Right kidney (tissue), 1 donor: Measurements from ENCODE around the gene RNU1-2.
"Not testable (repeated sequence)": the region's sequence is repeated elsewhere in the genome, so short reads cannot be mapped to it uniquely, and the experiment has no call there.

Source experiments
- DNase-seq: peaks from one replicate; pipeline ENCODE4 v3.0.0-alpha.2; 2016

RNU1-2 gene

DNA sequence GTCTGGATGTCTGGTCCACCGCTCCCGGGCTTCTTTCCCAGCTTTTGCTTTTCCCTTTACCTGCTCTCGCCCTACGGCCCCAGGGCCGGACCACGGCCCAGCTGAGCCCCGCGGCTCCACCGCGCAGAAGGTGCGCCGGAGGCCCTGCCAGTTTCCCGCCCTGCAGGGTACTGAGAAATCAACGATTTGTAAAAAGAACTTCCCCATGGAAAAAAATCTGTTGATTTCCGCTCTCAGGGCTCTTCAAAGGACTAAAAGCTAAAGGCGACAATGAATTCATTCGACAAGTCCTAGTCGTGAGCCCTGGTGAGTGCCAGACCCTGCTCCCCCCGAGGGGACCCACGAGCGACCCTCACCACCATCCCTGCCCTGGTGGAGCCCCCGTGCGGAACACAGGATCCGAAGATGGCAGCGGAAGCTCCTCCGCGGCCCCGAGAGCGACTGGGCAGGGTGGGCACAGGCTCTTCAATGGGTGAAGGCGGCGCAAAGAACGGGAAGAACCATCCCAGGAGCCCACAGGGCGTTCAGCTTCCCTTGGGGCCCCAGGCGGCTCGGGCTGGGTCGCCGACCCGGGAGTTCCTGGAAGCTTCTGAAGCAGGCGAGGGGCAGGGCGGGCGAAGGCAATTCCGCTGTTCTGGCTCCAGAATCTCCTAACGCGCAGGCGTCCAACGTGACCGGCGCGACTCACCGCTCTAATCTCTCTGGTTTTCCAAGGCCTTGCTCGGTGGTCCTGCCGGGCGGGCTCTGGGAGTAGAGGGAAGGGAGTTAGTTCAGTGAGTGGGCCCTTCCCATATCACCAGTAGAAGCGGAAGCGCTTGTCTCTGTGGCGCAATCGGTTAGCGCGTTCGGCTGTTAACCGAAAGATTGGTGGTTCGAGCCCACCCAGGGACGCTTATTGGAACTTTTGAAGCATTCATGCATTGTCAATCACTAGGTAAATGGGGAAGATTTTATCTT is 6.6 kb upstream of the RNU1-2 start:
- DNase-seq = peak; percentile 92

DNA sequence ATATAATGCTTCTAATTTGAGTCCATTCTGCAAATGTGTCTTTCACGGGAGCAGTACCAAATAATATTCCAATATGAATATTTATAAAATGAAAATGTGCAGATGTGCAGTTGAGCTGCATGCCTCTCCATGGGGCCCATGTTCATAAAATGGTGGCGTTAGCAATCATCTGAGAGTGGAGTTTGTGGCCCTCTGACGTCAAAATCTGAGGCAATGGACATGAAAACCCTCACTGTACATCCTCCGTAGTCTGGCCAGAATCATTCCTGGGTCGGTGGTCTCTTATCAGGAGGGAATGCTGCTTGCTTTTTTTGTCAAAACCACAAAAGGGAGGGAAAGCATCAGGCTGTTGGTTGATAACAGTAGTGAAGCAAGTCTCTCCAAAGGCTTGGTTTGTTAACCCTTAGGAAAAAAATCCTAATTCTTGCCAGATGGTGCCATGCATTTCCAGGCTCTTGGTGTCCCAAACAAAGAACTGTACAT is 5.2 kb upstream of the RNU1-2 start:
- DNase-seq = not testable (repeated sequence)

DNA sequence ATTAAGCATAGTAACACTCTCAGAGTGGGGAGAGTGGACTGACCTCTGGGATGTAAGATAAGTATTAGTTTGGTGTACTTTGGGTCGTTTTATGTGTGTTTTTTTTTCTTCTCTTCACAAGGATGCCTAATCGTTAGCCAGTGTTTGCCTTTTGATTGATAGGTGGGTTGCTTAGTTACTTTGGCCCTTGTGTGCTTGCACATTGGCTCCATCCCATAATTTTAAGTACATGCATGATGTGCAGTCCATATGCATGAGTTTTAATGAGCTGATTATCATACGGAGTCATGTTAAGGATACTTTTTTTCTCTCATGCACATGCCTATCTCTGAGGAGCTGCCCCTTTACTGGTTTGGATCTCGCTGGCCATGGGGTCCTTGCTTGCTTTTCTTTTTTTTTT is 4.7 kb upstream of the RNU1-2 start:
- not testable (repeated sequence) for DNase-seq

DNA sequence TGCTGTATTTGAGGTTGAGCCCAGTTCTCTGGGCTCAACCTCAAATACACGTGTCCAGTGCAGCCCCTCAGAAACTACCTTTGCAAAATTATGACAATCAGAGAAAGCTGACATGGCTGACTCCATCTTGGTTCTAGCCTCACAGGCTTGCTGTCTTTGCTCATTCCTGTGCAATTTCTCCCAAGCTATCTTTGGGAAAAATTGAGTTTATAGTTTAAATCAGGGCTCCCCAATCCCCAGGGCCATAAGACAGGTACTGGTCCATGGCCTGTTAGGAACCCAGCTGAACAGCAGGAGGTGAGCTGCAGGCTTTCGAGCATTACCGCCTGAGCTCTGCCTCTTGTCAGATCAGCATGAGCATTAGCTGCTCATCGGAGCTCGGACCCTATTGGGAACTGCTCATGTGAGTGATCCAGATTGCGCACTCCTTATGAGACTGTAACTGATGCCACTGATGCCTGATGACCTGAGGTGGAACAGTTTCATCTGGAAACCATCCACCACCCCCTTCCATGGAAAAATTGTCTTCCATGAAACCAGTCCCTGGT is 2.7 kb upstream of the RNU1-2 start:
- not testable (repeated sequence) for DNase-seq

DNA sequence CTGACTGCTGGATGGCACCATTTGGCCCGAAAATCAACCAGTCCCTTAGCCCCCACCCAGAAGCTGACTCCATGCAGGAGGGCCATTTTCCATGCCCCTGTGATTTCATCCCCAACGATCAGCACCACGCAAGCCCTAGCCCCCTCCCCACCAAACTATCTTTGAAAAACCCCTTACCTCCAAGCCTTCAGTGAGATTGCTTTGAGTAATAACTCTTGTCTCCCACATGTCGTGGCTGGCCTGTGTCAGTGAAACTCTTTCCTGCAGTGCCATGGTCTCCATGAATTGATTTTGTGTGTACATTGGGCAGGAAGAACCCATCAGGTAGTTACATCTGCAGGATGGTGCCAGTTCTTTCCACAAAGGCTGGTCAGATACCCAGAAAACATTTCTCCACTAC is 2.0 kb upstream of the RNU1-2 start:
- not testable (repeated sequence) for DNase-seq

DNA sequence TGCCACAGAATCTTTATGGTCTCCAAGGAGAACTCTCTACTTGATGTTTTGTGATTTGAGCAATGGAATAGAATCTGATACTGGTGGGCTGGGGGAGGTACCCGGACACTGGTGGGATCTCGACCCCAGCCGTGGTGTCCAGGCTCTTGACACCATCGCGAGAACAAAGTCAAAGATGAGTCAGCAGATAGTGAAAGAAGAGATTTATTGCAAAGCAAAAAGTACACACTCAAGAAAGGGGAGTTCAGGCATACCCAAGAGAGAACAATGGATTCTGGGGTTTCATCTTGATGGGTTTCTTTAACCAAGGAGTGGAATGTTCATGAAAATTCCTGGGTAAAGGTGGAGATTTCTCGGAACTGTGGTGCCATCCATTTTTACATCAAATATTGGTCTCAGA is 1.4 kb upstream of the RNU1-2 start:
- not testable (repeated sequence) for DNase-seq

DNA sequence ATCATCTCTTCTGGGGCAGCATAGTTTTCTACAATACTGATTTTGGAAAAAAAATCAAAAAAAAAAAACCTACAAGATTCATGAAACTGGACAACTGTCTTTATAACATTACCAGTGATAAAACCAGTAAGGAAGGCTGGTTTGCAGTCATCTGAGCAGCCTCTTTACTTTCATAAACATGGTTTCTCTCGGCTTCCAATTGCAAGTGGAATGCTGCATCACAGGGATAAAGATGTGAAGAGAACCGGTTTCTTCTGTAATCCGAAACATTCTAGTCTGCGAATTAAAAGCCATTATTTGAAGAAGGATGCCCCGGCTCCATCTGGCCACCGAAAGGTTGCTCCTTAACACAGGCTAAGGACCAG is 565 bp upstream of the RNU1-2 start:
- DNase-seq = not testable (repeated sequence)

DNA sequence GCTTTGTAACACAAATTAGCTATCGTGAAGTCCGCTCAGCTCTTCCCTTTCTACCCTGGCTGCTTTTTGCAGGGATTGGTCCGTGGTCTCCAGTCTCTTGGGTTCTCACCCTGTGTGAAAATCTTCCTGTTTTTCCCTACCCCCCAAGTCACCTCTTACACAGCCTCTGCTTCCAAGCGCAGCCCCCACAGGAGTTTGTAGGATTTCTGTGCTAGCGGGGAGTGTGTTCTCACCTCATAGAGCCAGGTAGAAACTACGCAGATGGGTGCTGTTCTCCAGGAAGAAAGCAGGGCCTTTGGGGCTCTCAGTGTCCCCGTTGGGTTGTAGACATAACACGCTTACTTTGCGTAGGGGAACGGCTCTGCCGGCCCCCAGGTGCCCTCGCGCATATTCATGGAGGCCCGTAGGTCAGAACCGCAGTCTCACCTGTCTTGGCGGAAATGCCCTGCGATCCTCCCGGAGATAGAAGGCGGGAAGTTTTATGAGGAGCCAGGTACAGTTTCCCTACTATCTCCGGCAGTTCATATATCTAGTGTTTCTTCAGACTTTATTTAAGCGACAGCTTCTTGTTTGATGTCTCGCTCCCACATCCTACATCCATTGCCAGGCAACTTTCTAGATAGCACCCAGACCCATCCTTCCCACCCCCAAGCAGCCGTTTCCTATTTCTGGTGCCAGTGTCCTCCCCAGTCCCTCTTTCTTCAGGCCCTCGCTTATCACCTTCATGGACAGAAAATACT is 706 bp downstream of the RNU1-2 start:
- DNase-seq = peak; percentile 80

DNA sequence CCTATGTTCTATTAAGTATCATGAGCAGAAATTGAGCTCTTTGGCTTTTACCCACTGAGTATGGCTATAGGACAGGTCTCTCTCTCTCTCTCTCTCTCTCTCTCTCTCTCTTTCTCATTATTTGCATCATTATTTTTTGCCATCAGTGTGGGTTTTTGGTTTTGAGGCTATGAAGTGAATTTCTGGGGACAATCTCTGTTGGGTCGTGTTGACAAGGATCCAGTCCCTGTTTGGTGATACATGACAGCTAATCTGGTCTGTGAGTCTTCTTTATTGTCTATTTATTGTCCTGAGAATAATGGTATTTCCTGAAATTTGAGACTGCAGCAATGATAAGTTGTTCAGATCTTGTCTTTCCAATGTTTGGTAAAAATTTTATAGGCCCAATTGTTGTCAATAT is 1.9 kb downstream of the RNU1-2 start:
- DNase-seq = not testable (repeated sequence)

DNA sequence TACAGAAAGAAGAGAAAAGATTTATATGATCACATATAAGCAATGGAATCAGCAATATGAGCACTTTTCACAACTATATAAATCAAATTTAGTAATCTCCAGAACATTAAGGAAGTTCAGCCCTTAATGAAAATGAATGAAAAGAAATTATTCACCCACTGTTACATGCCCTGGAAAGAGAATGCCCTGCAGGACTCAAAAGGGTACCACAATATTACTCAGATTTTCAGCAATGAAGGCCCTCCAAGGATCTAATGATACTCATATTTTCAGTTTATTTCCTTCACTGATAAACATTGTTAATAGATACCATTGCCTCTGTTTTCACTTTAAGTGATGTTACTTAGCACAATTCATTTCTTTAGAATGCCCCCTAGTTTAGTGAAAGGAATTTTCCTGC is 2.5 kb downstream of the RNU1-2 start:
- DNase-seq = not testable (repeated sequence)

DNA sequence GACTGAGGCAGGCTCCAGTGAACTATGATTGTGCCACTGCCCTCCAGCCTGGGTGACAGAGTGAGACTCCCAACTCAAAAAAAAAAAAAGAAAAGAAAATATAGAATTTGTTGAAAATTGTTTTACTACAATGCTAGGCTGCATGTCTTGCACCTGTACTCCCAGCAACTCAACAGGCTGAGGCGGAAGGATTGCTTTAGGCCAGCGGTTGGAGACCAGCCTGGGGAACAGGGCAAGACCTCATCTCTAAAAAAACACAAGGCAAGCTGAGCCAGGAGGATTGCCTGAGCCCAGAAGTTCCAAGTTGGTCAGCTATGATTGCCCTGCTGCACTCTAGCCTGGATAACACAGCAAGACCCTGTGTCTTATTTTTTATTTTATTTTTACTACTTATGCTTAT is 3.2 kb downstream of the RNU1-2 start:
- DNase-seq = not testable (repeated sequence)

DNA sequence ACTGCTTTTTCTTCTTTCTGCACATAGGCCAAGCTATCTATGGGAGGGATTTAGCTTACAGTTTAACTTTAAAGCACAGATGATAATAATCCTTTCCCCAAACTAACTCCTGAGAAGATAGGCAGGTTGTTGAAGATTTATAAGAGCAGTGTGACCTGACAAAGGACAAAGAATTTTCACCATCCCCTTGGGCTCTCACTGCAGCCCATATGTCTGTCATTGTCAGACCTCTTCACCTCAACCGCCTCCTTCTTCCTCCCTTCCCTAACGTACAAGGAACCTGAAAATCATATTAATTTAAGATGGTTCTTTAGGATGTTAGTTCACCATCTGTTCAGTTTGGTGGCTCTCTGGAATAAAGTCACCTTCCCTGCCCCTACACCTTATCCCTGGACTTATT is 5.0 kb downstream of the RNU1-2 start:
- DNase-seq = no peak

DNA sequence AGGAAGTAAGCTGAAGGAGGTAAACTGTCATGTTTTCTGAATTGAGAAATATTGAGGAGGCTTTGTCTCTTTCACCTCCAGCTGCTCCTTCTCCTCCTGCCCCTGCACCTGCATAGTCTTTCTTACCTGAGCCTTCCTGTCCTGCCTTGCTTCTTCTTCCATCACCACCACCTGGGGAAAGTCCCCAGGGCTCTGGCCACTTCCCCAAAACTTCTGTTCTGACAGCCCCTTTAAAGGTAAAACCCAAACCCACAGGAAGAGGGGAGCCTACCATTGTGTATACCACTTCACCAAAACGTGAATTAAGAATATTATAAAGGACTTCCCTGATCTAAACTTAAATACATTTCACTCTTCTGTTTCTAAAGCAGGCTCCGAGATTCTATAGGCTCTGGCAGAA is 5.6 kb downstream of the RNU1-2 start:
- DNase-seq = not testable (repeated sequence)

DNA sequence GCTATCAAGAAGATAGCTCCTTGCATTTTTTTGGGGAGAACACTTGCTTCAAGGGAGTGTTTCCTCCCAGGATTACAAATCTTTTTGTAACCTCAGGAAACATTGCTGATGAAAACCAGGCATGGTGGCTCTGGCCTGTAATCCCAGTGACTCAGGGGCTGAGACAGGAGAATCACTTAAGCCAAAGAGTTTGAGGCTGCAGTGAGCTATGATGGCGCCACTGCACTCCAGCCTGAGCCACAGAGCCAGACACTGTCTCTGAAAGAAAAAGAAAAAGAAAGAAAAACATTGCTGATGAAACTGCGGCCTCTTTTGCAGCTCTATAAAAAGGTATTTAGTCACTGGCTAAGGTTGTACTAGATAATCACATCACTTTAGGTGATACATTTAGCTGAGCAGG is 7.3 kb downstream of the RNU1-2 start:
- no peak for DNase-seq

DNA sequence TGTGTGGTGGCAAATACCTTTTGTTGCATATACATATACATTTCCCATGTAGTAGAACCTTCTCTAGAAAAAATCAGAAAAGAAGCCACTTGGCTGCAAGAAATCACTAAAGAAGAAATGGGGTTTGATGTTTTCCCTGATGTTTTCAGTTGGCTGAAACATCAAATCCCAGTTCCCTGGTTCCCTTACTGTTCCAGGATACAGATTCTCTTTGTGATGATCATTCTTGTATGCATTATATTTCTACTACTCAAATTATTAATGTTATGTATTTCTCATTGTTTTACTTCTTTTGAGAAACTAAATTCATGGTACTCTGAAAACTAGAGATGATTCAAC is 7.6 kb downstream of the RNU1-2 start:
- DNase-seq = no peak

DNA sequence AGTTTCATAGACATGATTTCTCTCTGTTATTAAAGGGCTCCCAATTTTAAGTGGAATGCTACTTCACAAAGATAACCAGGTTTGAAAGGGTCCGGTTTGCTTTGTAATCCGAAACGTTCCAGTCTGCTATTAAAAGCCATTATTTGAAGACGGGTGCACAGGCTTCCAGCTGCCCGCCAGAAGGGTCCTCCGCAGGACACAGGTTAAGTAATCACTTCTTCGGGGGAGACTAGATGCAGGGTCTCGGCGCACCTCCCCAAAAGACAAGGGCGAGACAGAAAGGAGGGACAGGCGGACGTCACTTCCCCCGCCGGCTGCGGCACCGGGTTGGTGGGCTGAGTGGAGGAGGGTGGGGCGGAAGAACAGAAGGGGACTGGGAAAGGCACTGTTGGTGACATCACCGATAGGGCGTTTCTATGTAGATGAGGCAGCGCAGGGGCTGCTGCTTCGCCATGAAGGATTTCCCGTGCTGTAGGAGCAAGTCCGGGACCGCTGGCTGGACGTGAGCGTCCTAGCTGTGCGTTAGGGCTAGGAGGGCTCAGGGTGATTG is 8.9 kb downstream of the RNU1-2 start:
- DNase-seq = peak; percentile 98

DNA sequence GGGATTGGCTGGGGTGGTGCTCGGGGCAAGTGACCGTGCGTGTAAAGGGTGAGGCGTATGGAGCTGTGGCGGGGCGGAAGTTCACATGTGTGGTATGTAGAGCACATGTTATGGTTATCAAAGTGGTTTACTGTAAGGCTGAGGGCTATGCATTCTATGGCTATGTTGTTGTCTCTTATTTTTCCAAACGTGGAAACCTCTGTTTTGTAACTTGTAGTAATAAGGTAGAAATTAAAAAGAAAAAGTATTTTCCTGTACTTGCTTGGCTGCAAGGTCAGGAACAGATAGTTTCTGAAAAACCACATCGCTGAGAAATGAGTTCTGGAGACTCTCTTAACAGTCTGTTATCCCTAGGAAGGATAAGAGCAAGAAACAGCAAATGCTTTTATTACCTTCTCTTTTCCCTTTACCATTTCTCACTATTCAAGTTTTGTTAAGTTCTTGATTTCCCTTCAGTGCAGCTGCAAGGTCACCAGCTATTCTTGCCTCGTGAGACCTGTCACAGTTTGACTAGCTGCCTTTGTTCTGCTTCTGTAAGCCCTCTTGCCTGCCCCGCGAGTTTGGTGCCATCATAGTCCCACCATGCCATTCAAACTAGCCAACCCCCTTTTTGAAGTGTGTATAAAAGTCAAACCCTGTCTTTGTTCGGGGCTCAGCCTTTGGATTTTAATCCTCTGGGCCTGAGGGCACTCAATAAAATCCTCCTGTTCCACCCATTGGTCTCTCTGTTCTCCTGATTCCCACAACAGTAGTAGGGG is 9.5 kb downstream of the RNU1-2 start:
- peak; percentile 60 for DNase-seq

DNA sequence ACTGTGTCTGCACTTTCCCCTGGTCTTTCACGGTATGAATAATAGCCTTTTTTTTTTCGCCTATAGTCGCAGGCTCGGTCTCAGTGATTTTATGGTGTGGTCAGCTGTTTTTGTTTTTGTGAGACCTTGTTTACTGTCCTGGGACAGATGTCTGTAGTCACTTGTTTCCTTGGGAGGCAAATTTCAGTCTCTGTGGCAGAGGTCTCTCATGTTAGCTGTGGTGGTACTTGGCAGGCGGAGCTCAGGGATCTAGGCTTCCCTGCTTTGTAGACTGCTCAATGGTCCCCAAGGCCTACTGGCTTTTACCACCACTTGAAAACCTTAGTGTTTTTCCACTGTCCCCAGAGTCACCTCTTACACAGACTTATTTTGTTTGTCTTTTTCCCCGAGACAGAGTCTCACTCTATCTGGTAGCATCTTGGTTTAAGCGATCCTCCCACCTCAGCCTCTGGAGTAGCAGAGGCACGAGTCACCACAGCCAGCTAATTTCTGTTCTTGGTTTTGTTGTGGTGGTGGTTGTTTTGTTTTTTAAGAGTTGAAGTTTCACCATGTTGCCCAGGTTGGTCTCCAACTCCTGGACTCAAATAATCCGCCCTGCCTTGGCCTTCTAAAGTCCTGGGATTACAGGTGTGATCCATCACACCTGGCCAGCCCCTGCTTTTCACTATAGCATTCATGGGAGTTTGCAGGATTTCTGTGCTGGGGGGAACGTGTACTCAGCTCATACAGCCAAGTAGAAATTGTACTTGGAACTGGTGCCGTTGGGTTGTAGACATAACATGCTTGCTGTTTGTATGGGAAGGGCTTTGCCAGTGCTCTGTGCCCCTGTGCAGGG is 10.3 kb downstream of the RNU1-2 start:
- DNase-seq = no peak

DNA sequence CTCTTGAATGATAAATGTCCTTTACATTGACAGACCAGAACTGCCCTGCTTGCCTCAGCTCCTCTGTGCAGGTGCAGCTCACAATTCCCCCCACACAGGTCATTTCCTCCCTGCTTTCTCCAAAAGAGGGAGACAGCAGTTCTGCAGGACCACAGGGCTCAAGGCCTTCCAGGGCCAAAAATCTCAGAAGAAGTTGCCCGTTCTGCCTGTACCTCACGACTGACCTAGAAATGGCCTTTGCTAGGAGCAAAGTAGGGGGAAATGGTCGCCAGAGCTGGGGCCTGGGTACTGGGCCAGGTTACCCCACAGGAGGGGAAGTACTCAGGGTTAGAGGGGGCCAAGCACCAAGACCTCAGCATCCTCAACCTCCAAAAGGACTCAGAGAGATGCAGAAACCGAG is 11.1 kb downstream of the RNU1-2 start:
- DNase-seq = no peak

DNA sequence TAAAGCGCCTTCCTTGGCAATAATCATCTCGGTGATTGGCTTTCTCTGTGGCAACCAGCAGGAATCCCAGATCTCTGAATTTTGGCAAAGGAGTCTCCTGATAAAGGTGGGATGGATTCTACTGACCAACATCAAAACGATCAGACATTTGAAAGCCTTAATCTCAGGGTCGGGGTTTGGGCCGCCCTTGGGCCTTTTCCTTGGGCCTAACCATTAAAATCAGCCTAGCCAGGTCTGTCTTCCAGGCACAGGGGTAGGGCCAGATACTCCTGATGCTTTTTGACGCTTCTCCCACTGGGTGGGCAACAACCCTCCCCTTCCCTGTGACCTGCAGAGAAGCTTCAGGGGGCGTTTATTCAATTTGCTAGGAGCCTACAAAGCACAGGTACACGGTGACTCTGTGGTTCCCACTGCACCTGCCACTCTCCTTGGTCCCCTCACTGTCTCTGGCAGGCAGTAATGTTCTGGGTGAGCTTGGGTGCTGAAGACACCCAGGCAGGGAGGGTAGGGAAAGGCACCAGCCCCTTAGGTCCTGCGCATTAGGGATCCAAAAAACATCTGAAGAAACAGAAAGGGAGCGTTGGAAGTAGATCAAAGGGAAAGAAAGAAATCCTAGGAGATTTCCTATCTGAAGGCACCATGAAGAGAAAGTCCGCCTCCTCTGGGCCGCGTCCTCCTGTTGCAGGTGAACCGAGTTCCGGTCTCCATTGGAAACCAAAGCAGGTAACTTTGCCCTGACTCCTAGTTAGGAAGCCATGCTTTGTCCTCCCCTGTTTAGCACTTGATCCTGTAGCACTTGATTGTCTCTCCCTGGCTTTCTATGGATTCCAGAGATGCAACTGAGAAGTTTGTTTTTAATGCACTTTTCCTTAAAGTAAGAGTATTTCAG is 12.3 kb downstream of the RNU1-2 start:
- no peak for DNase-seq
